Measurements from ENCODE around the gene SEMA4G.
"Not testable (repeated sequence)": the region's sequence is repeated elsewhere in the genome, so short reads cannot be mapped to it uniquely, and the experiment has no call there.

- not testable (repeated sequence) for TF ChIP-seq CTCF (conservative IDR thresholded peaks at IDR 0.05; ENCODE audit: low read length); EZH2phosphoT487 (IDR thresholded peaks at IDR 0.05; ENCODE audit: borderline replicate concordance)
Observed at GRCh38 chr10:100975397-100975796, 6.1 kb downstream of the SEMA4G start.
